CD4-positive, alpha-beta T cell treated with Interleukin-17A for 4 hours (primary cell): ENCODE results near the gene RCOR1.

Source experiments
- DNase-seq: peaks from one replicate; pipeline ENCODE4 v3.0.0-alpha.2; 2020; ENCODE audit warnings: mixed read lengths

Gene RCOR1

DNA sequence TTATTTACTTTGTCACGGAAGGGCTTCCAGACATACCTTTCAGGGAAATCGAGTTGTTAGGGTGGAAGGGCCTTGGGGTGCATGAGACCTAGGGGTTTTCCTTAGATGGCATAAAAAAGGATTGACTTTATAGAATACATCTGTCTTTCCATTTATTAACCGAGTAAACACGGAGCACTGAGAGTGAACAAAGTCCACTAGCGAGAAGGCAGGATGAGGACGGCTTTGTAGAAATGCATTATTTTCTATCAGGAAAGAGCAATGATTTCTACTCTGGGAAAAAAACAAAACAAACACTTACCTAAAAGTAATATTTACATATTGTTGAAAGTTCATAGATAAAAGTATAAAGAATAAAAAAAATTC is 91.8 kb downstream of the RCOR1 start:
- DNase-seq: no peak

DNA sequence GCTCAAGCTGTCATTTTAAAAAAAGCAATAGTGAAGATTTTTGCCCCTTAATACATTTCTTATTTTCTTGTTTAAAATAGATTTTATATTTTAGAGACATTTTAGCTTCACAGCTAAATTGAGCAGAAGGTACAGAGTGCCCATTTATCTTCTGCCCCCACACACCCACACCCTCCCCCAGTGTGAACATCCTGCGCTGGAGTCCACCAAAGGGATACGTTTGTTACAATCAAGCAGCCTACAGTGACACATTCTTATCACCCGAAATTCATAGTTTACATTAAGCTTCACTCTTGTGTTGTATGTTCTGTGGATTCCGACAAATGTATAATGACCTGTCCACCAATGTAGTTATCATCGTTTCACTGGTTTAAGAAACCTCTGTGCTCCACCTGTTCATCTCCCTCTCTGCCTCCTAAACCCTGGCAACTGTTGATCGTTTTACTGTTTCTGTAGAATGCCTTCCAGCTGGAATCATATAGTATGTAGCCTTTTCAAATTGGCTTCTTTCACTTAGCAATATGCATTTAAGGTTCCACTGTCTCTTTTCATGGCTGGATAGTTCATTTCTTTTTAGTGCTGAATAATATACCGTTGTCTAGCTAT is 93.8 kb downstream of the RCOR1 start:
- no peak for DNase-seq

DNA sequence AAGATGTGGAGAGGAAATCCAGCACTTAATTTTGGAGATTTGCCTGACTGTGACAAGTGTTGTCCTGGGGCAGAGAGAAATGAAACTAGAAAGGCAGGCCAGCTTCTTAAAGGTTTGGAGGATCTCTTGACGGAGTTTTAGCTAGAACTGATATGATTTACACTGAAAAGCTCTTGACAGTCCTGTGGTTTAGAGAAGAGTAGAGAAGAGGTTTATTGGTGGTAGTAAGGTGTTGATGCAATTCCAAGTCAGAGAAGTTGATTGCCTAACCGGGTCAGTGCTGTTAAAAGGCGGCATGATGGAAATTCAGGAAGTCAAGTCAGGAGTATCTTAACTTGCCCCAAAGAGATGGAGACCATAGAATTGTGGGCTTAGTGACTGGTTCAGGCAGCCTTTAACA is 95.8 kb downstream of the RCOR1 start:
- no peak for DNase-seq

DNA sequence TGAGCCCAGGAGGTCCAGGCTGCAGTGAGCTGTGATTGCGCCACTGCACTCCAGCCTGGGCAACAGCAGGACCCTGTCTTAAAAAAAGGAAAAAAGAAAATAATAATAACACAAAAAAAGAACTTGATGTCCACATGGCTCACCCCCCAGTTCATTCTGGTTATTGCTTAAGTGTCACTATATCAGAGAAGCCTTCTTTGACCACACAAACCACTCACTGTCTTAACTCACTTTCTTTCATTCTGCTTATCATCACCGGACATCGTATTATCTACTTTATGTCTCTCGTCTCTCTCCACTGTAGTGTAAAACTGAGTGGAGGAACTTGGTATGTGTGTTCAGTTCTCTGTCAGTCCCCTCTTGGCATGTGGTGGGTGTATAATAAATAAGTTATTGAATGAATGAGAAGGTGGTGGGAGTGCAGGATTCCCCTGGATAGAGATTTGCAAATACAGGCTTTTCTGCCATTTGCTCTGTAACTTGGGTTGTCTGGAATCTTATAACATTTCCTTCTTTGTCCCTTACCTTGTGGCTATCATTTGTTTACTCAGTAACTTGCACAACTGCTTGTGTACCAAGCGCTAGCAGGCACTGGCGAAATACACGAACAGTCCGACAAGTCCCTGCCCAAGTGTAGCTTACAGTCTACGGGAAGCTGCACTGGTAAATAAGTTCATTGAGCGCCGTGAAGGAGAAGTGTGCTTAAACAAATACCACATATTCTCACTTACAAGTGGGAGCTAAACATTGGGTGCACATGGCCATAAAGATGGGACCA is 98.2 kb downstream of the RCOR1 start:
- no peak for DNase-seq

DNA sequence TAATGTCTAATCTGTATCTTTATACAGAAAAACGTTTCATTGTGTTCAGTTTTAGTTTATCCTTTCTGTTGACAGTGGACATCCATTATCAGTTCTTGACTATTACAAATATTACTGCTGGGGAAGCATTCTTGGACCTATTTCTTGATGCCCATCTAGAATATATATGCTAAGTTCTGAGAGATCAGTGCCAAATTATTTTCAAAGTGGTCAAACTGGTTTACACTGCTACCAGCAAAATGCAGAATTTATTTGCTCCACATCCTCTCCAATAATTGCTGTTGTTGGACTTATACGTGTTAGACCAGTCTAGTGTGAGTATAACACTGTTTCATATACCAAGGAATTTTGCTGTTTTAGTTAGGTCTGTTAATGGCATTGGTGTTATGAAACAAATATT is 99.3 kb downstream of the RCOR1 start:
- DNase-seq: no peak

DNA sequence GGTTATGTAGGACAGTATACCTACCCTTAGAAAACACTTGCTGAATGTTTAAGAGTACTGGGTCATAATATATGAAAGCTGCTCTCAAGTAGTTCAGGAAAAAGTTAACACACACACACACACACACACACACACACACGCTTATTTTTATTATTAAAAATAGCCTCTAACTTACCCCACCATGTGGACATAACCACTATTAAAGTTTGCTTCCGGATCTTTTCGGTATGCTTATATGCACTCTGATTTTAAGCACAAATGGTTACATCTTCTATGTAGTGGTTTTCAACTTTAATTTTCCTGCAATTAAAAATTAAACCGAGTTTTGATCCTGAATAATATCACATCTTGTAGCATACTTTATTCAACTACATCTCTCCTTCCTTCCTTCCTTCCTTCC is 99.9 kb downstream of the RCOR1 start:
- no peak for DNase-seq

DNA sequence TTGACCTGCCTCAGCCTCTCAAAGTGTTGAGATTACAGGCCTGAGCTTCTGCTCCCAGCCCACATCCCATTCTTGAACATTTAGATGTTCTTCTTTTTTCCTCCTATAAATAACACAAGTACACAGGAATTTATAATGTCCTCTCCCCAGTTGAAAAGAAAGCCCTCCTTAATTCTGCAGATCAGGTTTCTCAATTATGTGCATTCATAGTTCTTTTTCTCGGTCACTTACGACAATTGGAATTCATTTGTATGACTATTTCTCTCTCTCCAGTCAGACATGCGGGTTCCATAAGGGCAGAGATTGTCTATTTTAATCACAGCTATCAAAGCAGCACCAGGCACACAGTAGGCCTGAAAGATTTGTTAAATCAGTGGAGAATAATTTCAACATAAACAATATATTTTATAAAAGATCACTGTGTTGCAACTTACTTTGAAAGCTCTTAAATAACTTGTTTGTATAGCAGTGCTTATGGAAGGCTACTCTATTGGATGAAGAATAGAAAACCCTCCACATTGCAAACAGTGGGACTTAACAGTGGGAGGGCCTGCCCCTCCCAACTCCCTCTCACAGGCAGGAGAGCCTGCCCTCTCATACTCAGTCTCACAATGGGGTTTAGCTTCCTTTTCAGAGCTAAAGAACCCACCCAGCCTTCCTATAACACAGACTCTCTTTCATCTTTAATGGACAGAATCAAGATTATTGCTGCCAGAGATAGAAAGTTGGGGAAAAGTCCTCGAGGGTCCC is 100.7 kb downstream of the RCOR1 start:
- DNase-seq: no peak

DNA sequence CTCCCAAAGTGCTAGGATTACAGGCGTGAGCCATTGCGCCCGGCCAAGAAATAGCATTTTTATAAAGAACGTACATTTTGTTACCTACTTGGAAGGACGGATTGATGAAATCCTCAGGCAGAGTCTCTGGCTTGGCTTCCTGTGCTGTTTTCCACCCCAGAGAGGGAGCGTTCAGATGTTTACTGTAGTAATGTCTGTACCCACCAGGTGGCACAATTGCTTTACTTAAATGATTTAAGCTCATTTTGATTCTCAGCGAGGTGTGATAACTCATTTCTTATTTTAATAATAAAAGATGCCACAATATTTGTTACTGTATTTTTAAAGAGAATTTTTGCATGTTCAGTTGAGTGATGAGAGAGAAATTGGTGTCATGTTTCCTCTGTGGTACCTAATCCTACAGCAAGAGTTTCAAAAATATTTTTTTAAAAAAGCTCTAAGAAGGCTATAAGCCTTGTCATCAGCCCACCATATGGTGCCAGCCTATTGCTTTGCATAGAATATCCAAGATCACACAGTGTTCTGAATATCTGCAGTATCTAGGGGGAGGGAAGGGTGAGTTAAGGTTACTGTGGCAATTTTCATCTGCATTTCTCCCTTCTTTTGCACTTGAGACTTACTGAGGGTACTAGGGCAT is 102.2 kb downstream of the RCOR1 start:
- DNase-seq: peak; percentile 72

DNA sequence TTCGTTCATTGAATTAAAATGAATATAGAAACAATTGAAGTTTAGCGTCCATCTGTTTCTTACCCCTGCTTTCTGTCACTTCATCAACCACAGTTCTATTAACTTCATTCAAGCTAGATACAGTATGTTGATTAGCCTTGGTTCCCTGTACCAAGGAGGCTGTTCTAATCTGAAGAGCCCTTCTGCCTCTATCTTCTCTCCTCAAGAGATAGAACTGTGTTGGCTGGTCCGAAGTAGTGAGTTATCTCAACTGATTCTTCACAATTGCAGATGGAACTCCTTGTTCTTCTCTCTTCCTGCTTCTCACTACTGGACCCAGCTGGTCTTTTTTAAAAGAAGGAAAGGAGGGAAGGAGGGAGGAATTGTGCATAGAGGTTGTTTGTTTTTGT is 102.7 kb downstream of the RCOR1 start:
- no peak for DNase-seq

DNA sequence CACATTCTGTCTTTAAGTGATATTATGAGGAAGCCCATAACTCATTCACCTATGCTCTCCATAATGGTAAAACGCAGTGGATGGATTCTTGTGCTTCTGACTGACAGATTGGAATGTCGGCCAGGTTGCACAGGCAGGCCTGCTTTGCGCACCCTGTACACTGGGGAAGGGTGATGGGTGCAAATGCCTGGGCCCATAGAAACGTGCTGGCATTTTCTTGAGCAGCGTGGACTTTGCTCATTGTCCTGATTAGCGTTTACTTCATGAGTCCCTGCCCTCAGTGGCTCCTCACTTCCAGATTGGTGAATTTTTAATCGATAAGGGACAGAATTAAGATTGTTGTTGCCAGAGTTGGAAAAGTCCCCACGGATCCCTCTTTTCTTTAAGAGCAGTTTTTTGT is 103.9 kb downstream of the RCOR1 start:
- DNase-seq: no peak

DNA sequence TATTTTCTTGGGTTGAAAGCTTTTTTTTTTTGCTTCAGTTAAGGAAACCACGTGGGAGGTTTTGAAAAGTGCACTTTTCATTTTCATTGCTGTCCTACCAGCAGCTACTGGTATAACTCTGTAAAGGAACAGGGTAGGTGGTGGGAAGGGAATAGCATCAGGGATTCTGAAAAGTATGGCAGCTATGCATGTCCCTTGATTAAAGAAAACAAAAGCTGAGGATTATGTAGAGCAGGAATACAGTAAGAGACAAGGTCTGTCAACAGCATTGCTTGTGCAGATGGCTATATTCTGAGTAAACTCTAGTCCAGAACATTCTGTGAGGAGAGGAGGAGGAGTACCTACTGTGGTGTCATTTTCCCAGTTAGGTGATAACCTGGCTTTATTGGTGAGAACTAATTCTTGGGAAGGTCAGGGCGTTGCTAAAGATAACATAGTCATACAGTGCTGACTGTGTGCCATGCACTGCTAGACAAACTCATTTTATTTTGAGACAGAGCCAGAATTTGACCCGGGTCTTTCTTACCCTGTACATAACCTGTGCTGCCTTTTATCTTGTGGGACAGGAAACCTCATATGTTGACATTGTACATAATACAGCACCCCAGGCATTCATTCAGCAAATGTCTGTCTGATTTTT is 104.5 kb downstream of the RCOR1 start:
- DNase-seq: no peak

DNA sequence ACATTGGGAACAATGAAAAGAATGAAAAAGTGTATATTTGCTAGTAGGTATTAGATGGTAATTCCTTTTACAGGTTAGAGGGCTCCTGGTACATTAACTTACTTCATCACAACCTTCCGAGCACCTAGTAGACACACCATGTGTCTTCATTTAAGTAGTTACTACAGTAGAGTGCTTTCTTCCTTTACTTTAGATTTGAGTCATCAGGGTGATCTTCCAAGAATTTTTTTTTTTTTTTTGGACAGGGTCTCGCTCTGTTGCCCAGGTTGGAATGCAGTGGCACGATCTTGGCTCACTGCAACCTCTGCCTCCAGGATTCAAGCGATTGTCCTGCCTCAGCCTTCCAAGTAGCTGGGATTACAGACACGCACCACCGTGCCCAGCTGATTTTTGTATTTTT is 105.1 kb downstream of the RCOR1 start:
- DNase-seq: no peak

DNA sequence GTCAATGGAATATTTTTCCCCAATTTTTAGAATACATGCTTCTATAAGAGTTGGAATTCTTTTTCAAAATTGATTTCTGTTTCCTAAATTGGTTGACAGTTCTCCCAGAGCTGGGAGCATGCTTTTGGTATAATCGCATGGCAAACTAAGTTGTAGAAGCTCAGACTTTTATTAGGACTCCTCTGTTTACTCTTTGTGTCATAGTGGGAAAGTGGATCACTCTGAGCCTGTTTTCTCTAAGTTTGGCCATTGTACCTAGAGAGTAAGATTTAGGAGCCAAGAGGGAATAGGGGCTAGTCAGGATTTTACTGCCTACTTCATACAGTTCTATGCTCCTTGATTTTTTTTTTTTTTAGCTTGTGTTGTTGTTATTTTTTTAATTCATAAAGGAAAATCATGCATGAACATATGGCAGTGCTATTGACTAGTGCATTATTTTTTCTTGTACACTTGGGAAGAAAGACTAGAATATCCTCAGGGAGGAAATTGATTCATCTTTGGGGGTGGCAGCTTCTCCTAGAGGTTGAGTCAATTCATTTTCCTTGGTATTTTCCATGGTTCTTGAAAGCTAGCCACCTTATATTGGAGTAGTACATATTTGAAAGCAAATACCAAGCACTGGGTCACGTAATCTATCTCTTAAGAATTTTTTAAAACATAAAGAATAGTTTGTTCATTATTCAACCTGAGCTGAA is 107.1 kb downstream of the RCOR1 start:
- no peak for DNase-seq

DNA sequence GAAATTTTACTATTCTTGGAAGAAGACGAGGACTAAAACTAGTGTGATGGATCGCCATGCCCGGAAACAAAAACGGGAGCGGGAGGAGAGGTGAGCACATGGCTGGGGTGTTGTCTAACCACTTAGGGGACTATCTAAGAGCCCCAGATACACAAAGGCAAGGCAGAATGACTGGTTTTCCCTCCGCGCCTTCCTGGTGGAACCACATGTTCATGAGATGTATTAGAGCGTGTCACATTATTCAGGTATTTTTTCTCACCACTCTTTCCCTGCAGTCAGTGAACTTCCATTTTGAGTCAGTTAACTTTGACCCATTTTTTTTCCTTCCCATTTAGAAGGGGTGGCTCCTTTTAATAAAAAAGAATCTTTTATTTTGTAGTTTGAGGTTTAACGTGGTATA is 116.0 kb downstream of the RCOR1 start:
- DNase-seq: no peak

DNA sequence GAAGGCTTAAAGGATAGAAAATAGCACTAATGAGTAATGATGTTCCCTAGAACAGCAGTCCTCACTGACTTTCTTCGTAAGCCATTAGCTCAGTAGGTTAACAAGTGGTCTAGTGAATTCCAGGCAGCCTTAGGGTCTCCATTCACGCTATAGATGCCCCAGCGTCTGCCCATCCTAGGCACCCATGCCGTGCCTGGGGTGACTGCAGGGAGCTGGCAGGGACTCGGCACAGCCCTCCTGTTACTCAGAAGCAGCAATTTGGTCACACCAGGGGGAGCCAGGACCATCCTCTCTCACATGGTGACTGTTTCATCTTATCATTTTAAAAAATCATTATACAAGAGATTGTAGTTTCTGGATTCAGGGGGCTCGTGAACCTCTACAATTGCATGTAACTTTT is 118.8 kb downstream of the RCOR1 start:
- no peak for DNase-seq

DNA sequence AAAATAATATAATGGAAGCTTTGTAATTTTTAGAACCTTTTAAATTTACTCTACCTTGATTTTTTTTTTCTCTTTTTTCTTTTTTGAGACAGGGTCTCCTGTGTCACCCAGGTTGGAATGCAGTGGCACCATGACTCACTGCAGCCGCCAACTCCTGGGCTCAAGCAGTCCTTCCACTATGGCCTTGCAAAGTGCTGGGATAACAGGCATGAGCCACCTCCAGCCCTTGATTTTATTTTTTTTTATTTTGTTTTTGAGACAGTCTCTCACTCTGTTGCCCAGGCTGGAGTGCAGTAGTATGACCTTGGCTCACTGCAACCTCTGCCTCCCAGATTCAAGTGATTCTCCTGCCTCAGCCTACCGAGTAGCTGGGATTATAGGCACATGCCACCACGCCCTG is 119.5 kb downstream of the RCOR1 start:
- no peak for DNase-seq

DNA sequence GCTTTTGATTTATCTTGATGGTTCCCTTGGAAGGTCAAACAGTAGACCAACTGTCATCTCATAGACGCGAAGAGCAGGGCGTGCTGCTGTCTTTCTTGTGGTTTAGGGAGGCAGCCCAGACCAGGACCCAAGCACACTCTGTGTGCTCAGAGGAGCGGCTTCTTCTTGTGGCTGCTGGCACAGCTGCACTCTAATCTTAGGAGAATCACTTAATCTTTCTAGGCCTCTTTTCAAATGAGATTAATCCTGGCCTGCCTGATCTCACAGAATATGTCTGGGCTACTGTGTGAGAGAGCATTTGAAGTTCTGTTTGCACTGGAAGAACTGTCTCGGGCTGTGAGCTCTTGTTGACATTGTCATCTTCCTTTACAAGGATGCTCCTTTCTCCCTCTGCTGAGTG is 124.8 kb downstream of the RCOR1 start:
- peak; percentile 9 for DNase-seq

DNA sequence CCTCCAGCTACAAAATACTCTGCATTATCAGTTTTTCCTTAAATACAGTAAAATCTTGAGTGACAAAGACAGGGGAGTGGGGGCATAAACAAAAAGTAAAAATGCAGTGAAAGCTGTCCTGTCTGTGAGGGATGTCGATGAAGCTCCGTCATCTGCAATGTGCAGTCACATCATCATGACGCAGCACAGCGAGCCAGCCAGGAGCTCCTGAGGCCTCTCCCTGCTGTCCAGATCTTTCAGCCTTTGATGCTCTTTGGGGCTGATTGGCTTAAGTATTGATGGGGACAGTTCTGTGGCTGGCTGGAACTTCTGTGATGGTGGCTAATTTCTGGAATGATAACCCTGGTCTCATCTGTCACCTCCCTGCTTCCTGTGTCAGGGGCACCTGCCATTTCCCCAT is 130.2 kb downstream of the RCOR1 start:
- DNase-seq: no peak

DNA sequence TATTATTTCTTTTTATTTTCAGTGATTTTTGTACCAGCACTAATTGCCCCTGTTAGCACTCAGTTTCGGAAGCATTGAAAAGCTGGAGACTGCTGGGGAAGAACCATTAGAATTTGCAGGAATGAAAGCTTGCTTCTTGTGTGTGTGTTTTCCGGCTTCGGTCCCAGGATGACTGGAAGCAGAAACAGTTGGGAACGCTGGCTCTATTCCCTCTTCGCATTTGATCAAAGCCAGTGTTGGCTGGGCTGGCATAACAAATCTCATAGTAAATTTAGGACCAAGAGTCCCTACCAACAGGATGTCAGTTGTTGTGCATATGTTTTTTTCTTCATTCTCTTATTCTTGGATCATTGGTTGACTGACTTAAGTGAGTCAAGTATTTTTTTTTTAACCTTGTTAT is 131.2 kb downstream of the RCOR1 start:
- DNase-seq: no peak

DNA sequence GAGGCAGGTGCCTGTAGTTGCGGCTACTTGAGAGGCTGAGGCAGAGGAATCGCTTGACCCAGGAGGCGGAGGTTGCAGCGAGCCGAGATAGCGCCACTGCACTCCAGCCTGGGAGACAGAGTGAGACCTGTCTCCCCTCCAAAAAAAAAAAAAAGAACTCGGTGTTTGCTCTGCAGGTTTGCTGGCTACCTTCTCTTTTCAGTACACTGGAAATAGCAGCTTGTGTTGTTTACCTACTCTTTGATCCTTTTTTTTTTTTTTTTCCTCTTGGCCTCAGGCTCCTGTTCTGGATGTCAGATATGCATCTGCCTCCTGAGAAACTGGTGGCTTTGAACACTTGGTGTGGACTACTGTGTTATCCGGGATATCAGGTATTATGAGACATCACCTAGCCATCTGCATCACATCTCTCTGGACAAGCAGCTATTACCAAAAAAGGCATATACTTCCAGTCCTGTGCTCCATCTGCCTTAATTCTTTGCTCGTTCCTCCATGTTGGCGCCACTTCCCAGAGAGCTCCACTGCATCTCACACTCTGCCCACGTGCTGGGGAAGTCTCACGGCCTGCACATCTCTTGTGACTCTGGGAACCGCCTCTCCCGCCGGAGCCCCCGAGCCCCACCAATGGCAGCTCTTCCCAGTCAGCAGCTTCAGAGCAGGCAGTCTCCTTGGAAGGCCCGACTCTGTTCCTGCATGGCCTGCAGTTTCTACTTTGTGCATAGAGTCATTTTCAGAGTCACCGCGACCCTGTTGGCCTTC is 133.9 kb downstream of the RCOR1 start:
- no peak for DNase-seq

DNA sequence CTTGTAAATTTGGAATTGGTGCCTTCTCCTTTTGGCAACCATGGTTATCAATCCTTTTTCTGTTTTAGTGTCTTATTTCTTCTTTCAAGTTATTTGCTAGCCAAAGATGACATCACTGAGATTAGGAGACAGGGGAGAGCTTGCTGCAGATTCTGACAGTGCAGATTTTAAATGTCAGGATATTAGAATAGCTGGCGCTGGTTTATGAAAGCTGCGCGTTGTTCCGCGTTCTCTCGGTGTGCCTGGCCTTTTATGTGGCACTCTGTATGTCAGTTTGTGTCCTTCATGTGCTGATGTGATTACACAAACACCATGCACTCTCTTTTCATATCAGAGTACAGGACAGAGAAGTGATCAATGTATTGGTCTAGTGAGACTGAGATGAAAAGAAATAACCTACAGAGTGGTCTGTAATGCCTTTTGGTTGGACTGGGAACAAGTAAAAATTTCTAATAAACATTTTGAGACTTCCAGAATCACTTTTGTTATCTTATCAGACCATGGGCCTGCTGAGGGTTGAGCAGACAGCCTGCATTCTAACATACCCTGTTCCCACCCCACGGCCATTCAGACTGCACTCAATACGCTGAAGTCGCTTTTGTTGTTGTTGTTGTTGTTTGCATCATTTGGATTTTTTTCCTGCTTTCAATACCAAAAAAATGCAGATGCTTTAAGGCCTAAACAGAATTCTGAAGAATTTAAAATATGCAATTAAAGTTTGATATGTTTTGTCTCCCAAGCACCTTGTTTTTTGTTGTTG is 135.1 kb downstream of the RCOR1 start:
- no peak for DNase-seq
